Fibroblast of mammary gland (primary cell): ENCODE measurements around the gene CCDC85C.

Source experiments
- DNase-seq: peaks from one replicate; pipeline ENCODE4 v3.0.0-alpha.2; 2010; ENCODE audit warnings: low read depth
- H3K4me3 ChIP-seq: 2 replicates; pipeline ENCODE4 v1.5.1; 2011; ENCODE audit warnings: low read depth, mild to moderate bottlenecking, low read length, moderate library complexity; ENCODE audit not compliant: control insufficient read depth
- CTCF ChIP-seq: conservative IDR thresholded peaks from 2 replicates; pipeline ENCODE4 v1.5.1; 2011; ENCODE audit warnings: low read depth, low read length, inconsistent platforms; ENCODE audit not compliant: control insufficient read depth, insufficient read depth

CCDC85C gene

GRCh38 chr14:99636487-99636886, 32.5 kb upstream of the CCDC85C start:
- TF ChIP-seq CTCF, result no peak
- no peak for DNase-seq
- H3K4me3 ChIP-seq, result no peak overlapping the region

GRCh38 chr14:99635116-99635515, 31.1 kb upstream of the CCDC85C start:
- DNase-seq, result no peak
- H3K4me3 ChIP-seq, result no peak overlapping the region
- TF ChIP-seq CTCF, result no peak

- no peak for TF ChIP-seq CTCF
- no peak overlapping the region for H3K4me3 ChIP-seq
- no peak for DNase-seq
Observed at GRCh38 chr14:99634443-99634842, 30.4 kb upstream of the CCDC85C start.

GRCh38 chr14:99633918-99634317, 29.9 kb upstream of the CCDC85C start:
- DNase-seq, result no peak
- TF ChIP-seq CTCF, result no peak
- no peak overlapping the region for H3K4me3 ChIP-seq

- DNase-seq, result no peak
- TF ChIP-seq CTCF, result no peak
- H3K4me3 ChIP-seq, result no peak overlapping the region
Observed at GRCh38 chr14:99633141-99633540, 29.1 kb upstream of the CCDC85C start.

GRCh38 chr14:99632410-99633035, 28.5 kb upstream of the CCDC85C start:
- no peak for DNase-seq
- no peak for TF ChIP-seq CTCF
- H3K4me3 ChIP-seq, result no peak overlapping the region

GRCh38 chr14:99630202-99630601, 26.2 kb upstream of the CCDC85C start:
- TF ChIP-seq CTCF, result no peak
- DNase-seq, result no peak
- no peak overlapping the region for H3K4me3 ChIP-seq
